ENCODE measurements around the gene C20orf204.
A peak's percentile ranks its signal among the peaks of the same experiment; 100 is the strongest.

C20orf204 gene

GRCh38 chr20:64063389-64064144 lies 27.6 kb downstream of the C20orf204 start:
- H3K4me3 ChIP-seq (ENCODE audit: low read length) = peak overlapping the region; percentile 75
- H3F3A ChIP-seq (ENCODE audit: insufficient read depth, low read length) = peaks cover 11% of the 10 kb centered on the region
- H2AFZ ChIP-seq (ENCODE audit: low read length) = peak overlapping the region; percentile 66
- H3K27ac ChIP-seq (ENCODE audit: low read length) = no peak overlapping the region
- peak overlapping the region; percentile 86 for H3K4me2 ChIP-seq (ENCODE audit: low read depth, low read length)
- H3K79me2 ChIP-seq (ENCODE audit: low read length) = no peaks in the 10 kb centered on the region
- H4K20me1 ChIP-seq (ENCODE audit: insufficient read depth, low read length) = no peaks in the 10 kb centered on the region
- H3K9ac ChIP-seq (ENCODE audit: low read length) = peak overlapping the region; percentile 65; the same call in 1 of the 2 replicates
- H3K9me3 ChIP-seq (replicated peaks; ENCODE audit: insufficient read depth, low read length) = no peaks in the 10 kb centered on the region
- TF ChIP-seq CTCF (IDR thresholded peaks at IDR 0.05; ENCODE audit: low read length) (no peak), EZH2 (optimal IDR thresholded peaks at IDR 0.05; ENCODE audit: low read depth, low read length) (no peak), EZH2phosphoT487 (IDR thresholded peaks at IDR 0.05; ENCODE audit: low read length) (no peak)
- H3K4me1 ChIP-seq (ENCODE audit: low read length) = peaks cover 38% of the 10 kb centered on the region
- H3K27me3 ChIP-seq (replicated peaks; ENCODE audit: insufficient read depth, low read length) = peaks cover 14% of the 10 kb centered on the region
- DNase-seq = no peak
- no peaks in the 10 kb centered on the region for H3K9me2 ChIP-seq (replicated peaks; ENCODE audit: insufficient read depth, low read length)
- H3K36me3 ChIP-seq (replicated peaks; ENCODE audit: insufficient read depth, low read length) = no peaks in the 10 kb centered on the region

- no peaks in the 10 kb centered on the region for H3K9me2 ChIP-seq (replicated peaks; ENCODE audit: insufficient read depth, low read length)
- peaks cover 38% of the 10 kb centered on the region for H3K4me1 ChIP-seq (ENCODE audit: low read length)
- no peak for DNase-seq
- H3K4me3 ChIP-seq (ENCODE audit: low read length) = peak overlapping the region; percentile 75; the same call in 1 of the 2 replicates
- peaks cover 11% of the 10 kb centered on the region for H3F3A ChIP-seq (ENCODE audit: insufficient read depth, low read length)
- no peak overlapping the region for H3K9ac ChIP-seq (ENCODE audit: low read length)
- no peaks in the 10 kb centered on the region for H4K20me1 ChIP-seq (ENCODE audit: insufficient read depth, low read length)
- H3K27ac ChIP-seq (ENCODE audit: low read length) = no peak overlapping the region
- H3K27me3 ChIP-seq (replicated peaks; ENCODE audit: insufficient read depth, low read length) = peaks cover 13% of the 10 kb centered on the region
- H3K9me3 ChIP-seq (replicated peaks; ENCODE audit: insufficient read depth, low read length) = no peaks in the 10 kb centered on the region
- H3K4me2 ChIP-seq (ENCODE audit: low read depth, low read length) = peak overlapping the region; percentile 86
- H3K36me3 ChIP-seq (replicated peaks; ENCODE audit: insufficient read depth, low read length) = no peaks in the 10 kb centered on the region
- H2AFZ ChIP-seq (ENCODE audit: low read length) = no peak overlapping the region
- TF ChIP-seq EZH2 (optimal IDR thresholded peaks at IDR 0.05; ENCODE audit: low read depth, low read length) (no peak), EZH2phosphoT487 (IDR thresholded peaks at IDR 0.05; ENCODE audit: low read length) (no peak), CTCF (IDR thresholded peaks at IDR 0.05; ENCODE audit: low read length) (no peak)
- no peaks in the 10 kb centered on the region for H3K79me2 ChIP-seq (ENCODE audit: low read length)
Measured at GRCh38 chr20:64064145-64064698, 28.2 kb downstream of the C20orf204 start.

GRCh38 chr20:64065062-64065973 lies 29.3 kb downstream of the C20orf204 start:
- H3K79me2 ChIP-seq (ENCODE audit: low read length) = no peaks in the 10 kb centered on the region
- peak; percentile 56 for DNase-seq
- H3K9me3 ChIP-seq (replicated peaks; ENCODE audit: insufficient read depth, low read length) = no peaks in the 10 kb centered on the region
- H4K20me1 ChIP-seq (ENCODE audit: insufficient read depth, low read length) = no peaks in the 10 kb centered on the region
- TF ChIP-seq EZH2 (optimal IDR thresholded peaks at IDR 0.05; ENCODE audit: low read depth, low read length) (no peak), CTCF (IDR thresholded peaks at IDR 0.05; ENCODE audit: low read length) (no peak), EZH2phosphoT487 (IDR thresholded peaks at IDR 0.05; ENCODE audit: low read length) (no peak)
- peak overlapping the region; percentile 77; the same call in 1 of the 2 replicates for H3K4me2 ChIP-seq (ENCODE audit: low read depth, low read length)
- no peak overlapping the region for H2AFZ ChIP-seq (ENCODE audit: low read length)
- peak overlapping the region; percentile 49; the same call in 1 of the 2 replicates for H3K9ac ChIP-seq (ENCODE audit: low read length)
- no peaks in the 10 kb centered on the region for H3K9me2 ChIP-seq (replicated peaks; ENCODE audit: insufficient read depth, low read length)
- H3F3A ChIP-seq (ENCODE audit: insufficient read depth, low read length) = peaks cover 11% of the 10 kb centered on the region
- H3K27ac ChIP-seq (ENCODE audit: low read length) = peak overlapping the region; percentile 84
- peaks cover 38% of the 10 kb centered on the region for H3K4me1 ChIP-seq (ENCODE audit: low read length)
- no peaks in the 10 kb centered on the region for H3K36me3 ChIP-seq (replicated peaks; ENCODE audit: insufficient read depth, low read length)
- H3K27me3 ChIP-seq (replicated peaks; ENCODE audit: insufficient read depth, low read length) = peaks cover 2% of the 10 kb centered on the region; the same call in 1 of the 2 replicates
- H3K4me3 ChIP-seq (ENCODE audit: low read length) = no peak overlapping the region

Data from MM.1S (cell line).